ENCODE data around the gene DPF3. TPM values are rescaled to one million over a fixed set of nuclear protein-coding genes. Genes with fewer than 3 reads are reported as not detected.
A peak's percentile ranks its signal among the peaks of the same experiment; 100 is the strongest.

Gene DPF3
- total RNA-seq, 4 donors from 2014 or later = 0.19 to 3.8 (median 0.58) TPM

DNA sequence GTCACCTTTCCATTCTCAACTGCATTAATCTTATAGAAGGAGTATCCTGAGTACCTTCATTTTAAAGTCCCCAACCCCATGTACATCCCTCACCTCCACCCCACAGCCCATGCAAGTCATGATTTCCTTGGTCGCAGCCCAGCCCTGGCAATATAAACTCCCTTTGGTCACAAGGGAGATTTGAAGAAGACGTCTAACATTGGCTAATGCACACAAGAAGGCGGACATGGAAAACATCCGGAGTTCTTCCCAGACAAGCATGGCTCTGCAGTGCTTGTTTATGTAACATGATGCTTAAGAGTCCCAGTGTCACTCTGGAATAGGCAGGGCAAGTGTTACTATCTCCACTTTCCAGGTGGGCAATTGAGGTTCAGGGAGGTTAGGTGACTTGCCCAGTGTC is 277.6 kb downstream of the DPF3 start:
- TF ChIP-seq, protein P1, sequence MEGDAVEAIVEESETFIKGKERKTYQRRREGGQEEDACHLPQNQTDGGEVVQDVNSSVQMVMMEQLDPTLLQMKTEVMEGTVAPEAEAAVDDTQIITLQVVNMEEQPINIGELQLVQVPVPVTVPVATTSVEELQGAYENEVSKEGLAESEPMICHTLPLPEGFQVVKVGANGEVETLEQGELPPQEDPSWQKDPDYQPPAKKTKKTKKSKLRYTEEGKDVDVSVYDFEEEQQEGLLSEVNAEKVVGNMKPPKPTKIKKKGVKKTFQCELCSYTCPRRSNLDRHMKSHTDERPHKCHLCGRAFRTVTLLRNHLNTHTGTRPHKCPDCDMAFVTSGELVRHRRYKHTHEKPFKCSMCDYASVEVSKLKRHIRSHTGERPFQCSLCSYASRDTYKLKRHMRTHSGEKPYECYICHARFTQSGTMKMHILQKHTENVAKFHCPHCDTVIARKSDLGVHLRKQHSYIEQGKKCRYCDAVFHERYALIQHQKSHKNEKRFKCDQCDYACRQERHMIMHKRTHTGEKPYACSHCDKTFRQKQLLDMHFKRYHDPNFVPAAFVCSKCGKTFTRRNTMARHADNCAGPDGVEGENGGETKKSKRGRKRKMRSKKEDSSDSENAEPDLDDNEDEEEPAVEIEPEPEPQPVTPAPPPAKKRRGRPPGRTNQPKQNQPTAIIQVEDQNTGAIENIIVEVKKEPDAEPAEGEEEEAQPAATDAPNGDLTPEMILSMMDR (IDR thresholded peaks at IDR 0.05) = no peak
- no peak for DNase-seq (ENCODE audit: low spot score)
- ATAC-seq (ENCODE audit: low FRiP score) = no peak

DNA sequence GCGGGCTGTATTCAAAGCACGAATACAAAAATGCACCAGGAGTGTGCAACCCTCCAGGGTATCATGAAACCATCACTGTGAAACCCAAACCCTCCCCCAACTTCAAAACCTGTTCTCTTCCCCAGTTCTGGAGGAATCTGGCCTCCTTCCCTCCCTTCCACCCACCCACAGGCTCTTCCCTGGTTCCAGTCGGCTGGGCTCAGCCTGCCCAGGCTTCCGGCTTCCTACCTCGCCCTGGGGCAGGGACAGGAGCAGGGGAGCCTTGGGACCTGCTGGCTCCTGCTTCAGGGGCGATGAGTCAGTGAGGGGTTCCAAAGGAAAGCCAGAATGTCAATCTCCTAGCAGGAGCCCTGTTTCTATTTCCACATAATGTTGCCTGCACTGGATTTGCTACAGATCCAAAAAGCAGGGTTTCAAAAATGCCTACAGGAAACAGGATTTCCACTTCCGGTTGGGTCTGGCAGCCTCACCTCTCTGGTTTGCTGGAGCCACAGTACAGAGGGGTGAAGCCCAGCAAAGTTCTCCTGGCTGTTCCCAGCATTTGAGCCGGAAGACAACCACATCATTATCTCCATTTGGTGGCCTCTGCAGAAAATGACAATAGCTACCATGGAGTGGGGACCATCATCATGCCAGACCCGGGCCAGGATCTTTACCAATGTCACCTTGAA is 278.3 kb downstream of the DPF3 start:
- ATAC-seq (ENCODE audit: low FRiP score) = no peak
- TF ChIP-seq, protein P1 (IDR thresholded peaks at IDR 0.05) = no peak
- DNase-seq (ENCODE audit: low spot score) = no peak

DNA sequence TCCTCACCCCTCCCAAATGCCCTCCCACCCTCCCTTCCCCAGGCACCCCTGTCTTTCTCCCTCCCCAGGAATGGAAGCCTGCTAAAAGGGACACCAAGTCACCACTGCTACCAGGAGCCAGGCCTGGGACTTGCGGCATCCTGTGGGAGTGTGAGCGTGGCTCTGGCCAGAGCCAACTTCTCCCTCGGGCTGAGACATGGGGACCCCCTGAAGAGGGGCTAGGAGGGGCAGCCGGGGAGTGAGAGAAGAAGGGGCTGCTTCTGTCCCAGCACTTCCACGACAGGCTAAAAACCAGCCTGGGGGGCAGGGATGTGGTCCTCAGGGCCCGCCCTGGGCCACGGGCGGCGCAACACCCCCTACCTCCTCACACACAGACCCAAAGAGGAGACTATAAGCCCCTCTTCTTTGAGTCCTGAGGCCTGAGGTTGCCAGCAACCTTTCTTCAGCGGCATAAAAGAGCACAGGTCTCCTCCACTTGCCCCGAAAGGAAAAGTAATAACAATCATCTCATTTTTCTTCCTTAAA is 278.9 kb downstream of the DPF3 start:
- TF ChIP-seq, protein P1 (IDR thresholded peaks at IDR 0.05) = no peak
- ATAC-seq (ENCODE audit: low FRiP score) (no peak), DNase-seq (ENCODE audit: low spot score) (no peak)

DNA sequence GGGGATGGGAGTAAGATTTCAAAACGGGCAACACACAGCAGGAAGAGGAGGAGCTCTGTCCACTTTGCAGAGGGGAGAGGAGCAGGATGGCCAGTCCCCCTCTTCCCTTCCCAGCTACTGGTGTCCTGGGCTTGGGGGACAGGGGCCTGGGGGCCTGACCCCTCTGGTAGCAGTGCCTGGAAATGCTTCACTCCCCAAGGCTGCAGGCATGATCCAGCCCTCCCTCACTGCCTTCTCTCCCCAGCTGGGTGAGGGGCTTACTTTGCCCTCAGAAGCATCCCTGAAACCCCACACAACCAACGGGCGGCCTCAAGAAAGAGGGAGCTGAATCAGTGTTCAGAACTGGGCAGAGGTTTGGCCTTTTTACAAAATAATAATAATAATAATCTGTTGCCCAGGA is 279.5 kb downstream of the DPF3 start:
- TF ChIP-seq, protein P1 (IDR thresholded peaks at IDR 0.05) = no peak
- no peak for ATAC-seq (ENCODE audit: low FRiP score)
- no peak for DNase-seq (ENCODE audit: low spot score)

DNA sequence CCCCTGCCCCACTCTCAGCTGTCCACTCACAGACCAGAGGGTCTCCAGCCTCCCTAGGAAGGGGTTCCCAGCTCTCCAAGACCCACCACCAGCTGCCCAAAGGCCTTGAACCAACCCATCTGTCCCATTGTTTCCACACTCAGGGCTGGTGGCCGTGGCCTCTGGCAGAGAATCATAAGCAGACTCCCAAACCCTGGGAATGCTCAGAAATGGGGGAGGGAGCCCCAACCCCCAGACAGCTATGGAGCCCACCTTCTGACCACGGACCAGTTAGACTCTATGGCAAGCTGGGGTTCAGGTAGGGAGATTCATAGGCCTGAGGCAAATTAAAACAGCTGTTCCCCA is 280.0 kb downstream of the DPF3 start:
- DNase-seq (ENCODE audit: low spot score) (no peak), ATAC-seq (ENCODE audit: low FRiP score) (no peak)
- TF ChIP-seq, protein P1 (IDR thresholded peaks at IDR 0.05) = no peak

DNA sequence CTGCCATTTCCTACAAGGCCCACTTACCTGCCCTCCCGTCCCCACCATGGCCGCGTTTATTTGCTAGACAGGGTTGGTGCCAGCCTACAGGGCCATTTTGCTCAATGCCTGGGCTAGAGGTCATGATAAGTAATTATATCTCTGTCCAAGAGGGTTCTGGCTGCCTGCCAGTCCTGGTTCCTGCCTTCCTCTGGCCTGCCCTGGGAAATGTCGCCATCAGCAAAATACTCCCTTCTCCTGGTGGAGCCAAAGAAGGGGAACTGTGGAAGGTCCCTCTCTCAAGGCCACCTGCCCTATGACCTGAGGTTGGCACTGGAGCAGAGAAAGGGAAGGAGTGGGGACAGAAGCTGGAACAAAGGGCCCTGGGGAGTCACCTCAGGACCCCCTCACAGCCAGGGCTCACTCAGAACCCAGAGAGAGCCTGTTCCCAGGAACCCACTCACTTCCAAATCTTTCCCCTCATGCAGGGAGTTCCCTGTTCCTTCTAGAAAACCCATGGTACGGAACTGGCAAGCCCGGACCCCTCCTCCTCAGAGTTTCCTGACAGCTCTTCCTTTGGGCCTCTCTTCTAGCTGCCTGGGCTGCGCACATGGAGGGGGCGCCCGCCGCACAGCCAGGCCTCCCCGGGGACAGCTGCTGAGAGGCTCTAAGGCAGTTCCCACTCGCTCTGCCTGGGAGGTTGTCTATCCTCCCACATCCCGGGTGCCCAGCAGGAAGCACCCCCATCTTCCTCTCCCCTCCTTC is 280.5 kb downstream of the DPF3 start:
- no peak for ATAC-seq (ENCODE audit: low FRiP score)
- TF ChIP-seq, protein P1 (IDR thresholded peaks at IDR 0.05) = no peak
- peak; percentile 40 for DNase-seq (ENCODE audit: low spot score)

DNA sequence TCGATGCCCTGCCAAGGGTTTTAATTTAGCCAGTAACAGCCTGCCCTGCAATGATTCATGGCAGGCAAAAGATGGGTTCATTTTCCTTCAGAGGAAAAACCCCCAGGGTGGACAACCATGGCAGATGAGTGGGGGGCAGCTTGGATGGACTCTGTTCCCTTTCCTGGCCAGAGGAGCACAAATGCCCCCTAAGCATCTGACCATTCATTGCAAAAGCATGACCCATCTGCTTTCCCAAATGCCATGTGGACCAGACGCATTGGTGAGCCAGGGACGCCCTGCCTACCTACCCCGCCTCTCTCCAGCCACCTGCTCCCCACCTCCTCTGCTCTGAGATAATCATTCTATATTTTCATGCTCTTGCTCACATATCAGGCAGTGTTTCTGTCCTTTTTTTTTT is 281.9 kb downstream of the DPF3 start:
- DNase-seq (ENCODE audit: low spot score) (no peak), ATAC-seq (ENCODE audit: low FRiP score) (no peak)
- TF ChIP-seq, protein P1 (IDR thresholded peaks at IDR 0.05) = no peak
